AG04450 (cell line): ENCODE measurements around the gene LAMTOR4. TPM values are rescaled to one million over a fixed set of nuclear protein-coding genes. Genes with fewer than 3 reads are reported as not detected.

Experiments
- CTCF ChIA-PET: fragments of 300-600, 350-600 bp; formaldehyde crosslinking; extraction: SDS; loops from one replicate; lab custom pipeline; 2022; ENCODE audit warnings: antibody characterized with exemption, inconsistent platforms; lab: Charles Lee
- POLR2A ChIA-PET: fragments of 350-600 bp; formaldehyde crosslinking; extraction: SDS; loops from one replicate; lab custom pipeline; 2021; ENCODE audit warnings: antibody characterized with exemption, inconsistent platforms; lab: Yijun Ruan, JAX
- DNase-seq: peaks from one replicate; pipeline ENCODE4 v3.0.0-alpha.2; 2011; ENCODE audit warnings: low read depth, low spot score
- H3K27ac ChIP-seq: one replicate; pipeline ENCODE4 v1.5.1; 2012; ENCODE audit warnings: low read depth, low read length, control low read depth
- H3K27me3 ChIP-seq: one replicate; pipeline ENCODE4 v1.6.0; 2012; ENCODE audit warnings: low read length; ENCODE audit not compliant: control insufficient read depth, insufficient read depth
- H3K4me3 ChIP-seq: 2 replicates; pipeline ENCODE4 v1.5.1; 2011; ENCODE audit warnings: mild to moderate bottlenecking, low read depth, low read length, control low read depth
- H3K9me3 ChIP-seq: 2 replicates; pipeline ENCODE4 v1.5.1; 2012; ENCODE audit warnings: low read length; ENCODE audit not compliant: control insufficient read depth, insufficient read depth
- polyA plus RNA-seq: library from polyadenylated mRNA; depleted of rRNA; stranded (reverse); fragments of >200 nt; gene quantifications from 2 replicates; pipeline ENCODE4 v1.2.3, GENCODE V29; 2011
- TF ChIP-seq, protein P1 (sequence below): IDR thresholded peaks from 2 replicates; pipeline ENCODE4 v1.5.1; 2011; ENCODE audit warnings: low read depth, low read length, control low read depth, inconsistent platforms

Gene LAMTOR4
- polyA plus RNA-seq, 1 experiment, result 122 TPM

DNA sequence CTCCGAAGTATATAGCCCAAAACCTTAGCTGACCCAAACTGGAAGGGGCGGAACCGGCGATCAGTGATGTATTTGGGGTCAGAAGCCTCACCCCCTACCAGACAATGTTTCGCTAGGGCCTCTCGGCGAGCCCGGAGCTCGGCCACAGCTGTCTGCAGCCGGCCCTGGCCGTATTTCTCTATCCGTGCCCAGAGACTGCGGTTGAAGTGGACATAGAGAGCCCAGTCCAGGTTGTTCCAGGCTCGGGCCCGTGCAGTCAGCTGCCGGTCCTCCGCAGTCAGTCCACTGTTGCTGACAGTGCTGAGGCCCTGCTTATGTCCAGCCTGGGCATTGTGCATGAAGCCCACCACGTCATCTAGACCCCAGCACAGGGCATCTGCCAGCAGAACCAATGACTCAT, 11.3 kb downstream of the LAMTOR4 start:
- TF ChIP-seq, protein P1, sequence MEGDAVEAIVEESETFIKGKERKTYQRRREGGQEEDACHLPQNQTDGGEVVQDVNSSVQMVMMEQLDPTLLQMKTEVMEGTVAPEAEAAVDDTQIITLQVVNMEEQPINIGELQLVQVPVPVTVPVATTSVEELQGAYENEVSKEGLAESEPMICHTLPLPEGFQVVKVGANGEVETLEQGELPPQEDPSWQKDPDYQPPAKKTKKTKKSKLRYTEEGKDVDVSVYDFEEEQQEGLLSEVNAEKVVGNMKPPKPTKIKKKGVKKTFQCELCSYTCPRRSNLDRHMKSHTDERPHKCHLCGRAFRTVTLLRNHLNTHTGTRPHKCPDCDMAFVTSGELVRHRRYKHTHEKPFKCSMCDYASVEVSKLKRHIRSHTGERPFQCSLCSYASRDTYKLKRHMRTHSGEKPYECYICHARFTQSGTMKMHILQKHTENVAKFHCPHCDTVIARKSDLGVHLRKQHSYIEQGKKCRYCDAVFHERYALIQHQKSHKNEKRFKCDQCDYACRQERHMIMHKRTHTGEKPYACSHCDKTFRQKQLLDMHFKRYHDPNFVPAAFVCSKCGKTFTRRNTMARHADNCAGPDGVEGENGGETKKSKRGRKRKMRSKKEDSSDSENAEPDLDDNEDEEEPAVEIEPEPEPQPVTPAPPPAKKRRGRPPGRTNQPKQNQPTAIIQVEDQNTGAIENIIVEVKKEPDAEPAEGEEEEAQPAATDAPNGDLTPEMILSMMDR, result no peak
- H3K9me3 ChIP-seq, result no peaks in the 10 kb centered on the region
- POLR2A ChIA-PET, result interaction anchor here (1.2 kb wide), 1 partner anchor 17 kb away, joined by 4 read pairs; the partner anchor contains the start of genes GPC2 and STAG3
- no peak overlapping the region for H3K4me3 ChIP-seq
- H3K27ac ChIP-seq, result no peak overlapping the region
- CTCF ChIA-PET, result no interaction called here
- no peaks in the 10 kb centered on the region for H3K27me3 ChIP-seq
- no peak for DNase-seq

DNA sequence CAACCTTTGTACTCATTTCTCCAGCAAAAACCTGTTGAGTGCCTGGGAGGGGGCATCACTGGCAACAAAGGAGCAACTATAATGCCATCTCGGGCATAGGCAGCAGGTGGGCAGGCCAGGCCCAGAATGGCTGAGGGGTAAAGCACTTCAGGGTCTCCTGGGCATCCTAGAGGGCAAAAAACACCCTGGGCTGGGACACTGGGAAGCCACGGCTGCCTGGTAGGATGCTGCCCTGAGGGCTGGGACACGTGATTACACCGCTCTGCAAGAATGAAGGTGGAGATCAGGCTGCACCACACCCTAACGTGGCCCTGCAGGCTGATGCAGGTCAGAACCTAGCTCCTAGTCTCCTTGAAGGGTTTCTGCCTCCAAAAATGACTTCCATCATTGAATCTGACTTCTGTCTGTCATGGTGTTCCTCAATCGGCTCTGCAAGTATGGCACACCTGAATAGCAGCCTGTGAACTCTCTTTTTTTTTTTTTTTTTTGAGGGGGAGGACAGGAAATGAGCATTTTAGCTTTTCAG, 14.4 kb downstream of the LAMTOR4 start:
- TF ChIP-seq, protein P1, result no peak
- Histone ChIP-seq H3K4me3 (no peak overlapping the region), H3K9me3 (no peaks in the 10 kb centered on the region), H3K27ac (no peak overlapping the region), H3K27me3 (peaks cover 2% of the 10 kb centered on the region)
- DNase-seq, result no peak
- CTCF ChIA-PET, result no interaction called here
- POLR2A ChIA-PET, result no interaction called here

DNA sequence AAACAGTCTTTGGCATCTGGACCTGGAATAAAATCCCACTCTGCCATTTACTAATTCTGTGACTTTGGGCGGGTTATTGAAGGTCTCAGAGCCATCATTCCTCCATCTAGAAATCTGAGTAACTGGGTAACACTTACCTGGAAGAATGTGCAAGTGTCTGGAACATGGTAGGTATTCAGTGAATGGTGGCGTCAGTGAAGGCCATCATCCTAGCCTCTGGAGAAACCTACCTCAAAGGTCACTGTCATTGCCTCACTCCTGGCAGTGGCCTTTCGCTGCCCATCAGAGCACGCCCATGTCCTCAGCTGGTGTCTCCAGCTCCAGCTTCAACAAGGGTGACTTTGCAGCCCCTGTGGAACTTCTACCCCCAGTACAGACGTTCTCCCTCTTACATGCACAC, 15.2 kb downstream of the LAMTOR4 start:
- H3K9me3 ChIP-seq, result no peaks in the 10 kb centered on the region
- ChIA-PET POLR2A (no interaction called here), CTCF (no interaction called here)
- TF ChIP-seq, protein P1, result no peak
- no peak overlapping the region for H3K27ac ChIP-seq
- DNase-seq, result no peak
- H3K27me3 ChIP-seq, result peaks cover 2% of the 10 kb centered on the region
- H3K4me3 ChIP-seq, result no peak overlapping the region

DNA sequence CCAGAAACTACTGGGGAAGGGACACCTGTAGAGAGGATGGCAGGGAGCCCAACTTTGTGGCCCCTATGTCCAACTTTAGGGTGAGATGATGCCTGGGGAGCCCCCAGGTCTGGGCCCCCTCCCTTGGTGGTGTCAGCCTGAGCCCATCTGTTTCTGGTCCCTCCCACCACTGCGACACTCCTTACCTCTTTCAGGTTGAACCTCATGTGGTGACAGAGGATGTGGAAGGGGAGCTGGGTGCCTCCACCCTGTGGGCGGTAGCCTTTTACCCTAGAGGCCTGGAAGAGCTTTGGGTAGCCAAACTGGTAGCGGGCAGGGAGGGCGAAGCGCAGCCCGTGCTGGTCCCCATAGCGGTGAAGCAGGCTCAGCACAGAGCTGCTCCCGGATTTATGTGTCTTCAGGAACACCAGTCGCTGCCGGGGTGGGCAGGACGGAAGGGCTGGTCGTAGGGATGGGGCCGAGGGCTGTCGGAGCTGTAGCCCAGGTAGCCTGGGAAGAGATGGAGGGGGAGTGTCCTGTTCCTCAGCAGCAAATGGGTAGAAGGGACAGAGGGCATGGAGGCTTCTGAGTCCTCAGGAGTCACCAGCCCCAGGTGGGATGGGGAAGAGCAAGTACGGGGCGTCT, 17.7 kb downstream of the LAMTOR4 start:
- CTCF ChIA-PET, result interaction anchor here (0.6 to 3.1 kb wide), 3 partner anchors 15 to 34 kb away, joined by 3 to 12 read pairs (median 4); no protein-coding TSS in a partner anchor
- TF ChIP-seq, protein P1, result no peak
- Histone ChIP-seq H3K9me3 (no peaks in the 10 kb centered on the region), H3K4me3 (no peak overlapping the region), H3K27me3 (peaks cover 2% of the 10 kb centered on the region), H3K27ac (no peak overlapping the region)
- DNase-seq, result no peak
- POLR2A ChIA-PET, result interaction anchor here (0.6 kb wide), 1 partner anchor 11 kb away, joined by 3 read pairs; no protein-coding TSS in a partner anchor
